ENCODE data around the gene METTL1.

GRCh38 chr12:57743769-57744168 lies 28.1 kb downstream of the METTL1 start:
- TF ChIP-seq CTCF (IDR thresholded peaks at IDR 0.05) = no peak
- TF ChIP-seq EP300 (IDR thresholded peaks at IDR 0.05) = no peak
